ENCODE data around the gene PARD3. TPM values are rescaled to one million over a fixed set of nuclear protein-coding genes. Genes with fewer than 3 reads are reported as not detected.
"Not testable (repeated sequence)": the region's sequence is repeated elsewhere in the genome, so short reads cannot be mapped to it uniquely, and the experiment has no call there.

PARD3 gene
- total and polyA plus RNA-seq, 3 donors from 2014 or later, result 31.8 to 59.5 (median 49.5) TPM

GRCh38 chr10:34745244-34745643, 69.9 kb downstream of the PARD3 start:
- intact Hi-C loops (cut with DNase I; ENCODE audit: low total_unique reads), result no loop called here
- peaks cover 10% of the 10 kb centered on the region for H3K4me1 ChIP-seq
- no peak overlapping the region for H3K4me3 ChIP-seq

GRCh38 chr10:34744590-34744989, 70.5 kb downstream of the PARD3 start:
- no peak for TF ChIP-seq CTCF (IDR thresholded peaks at IDR 0.05)
- no peak for TF ChIP-seq POLR2A (IDR thresholded peaks at IDR 0.05)
- no peak for DNase-seq
- H3K27me3 ChIP-seq, result no peaks in the 10 kb centered on the region
- intact Hi-C loops (cut with DNase I; ENCODE audit: low total_unique reads), result no loop called here
- H3K4me3 ChIP-seq, result no peak overlapping the region
- H3K36me3 ChIP-seq (ENCODE audit: low read depth, missing control alignments), result no peaks in the 10 kb centered on the region
- H3K9me3 ChIP-seq, result no peaks in the 10 kb centered on the region
- peaks cover 14% of the 10 kb centered on the region for H3K4me1 ChIP-seq
- no peak overlapping the region for H3K27ac ChIP-seq
- 84 to 91% methylated on average over 3 of the region's 3 CpGs for WGBS, 2 donors

More at GRCh38 chr10:34745244-34745643, 69.9 kb downstream of the PARD3 start:
- TF ChIP-seq CTCF (IDR thresholded peaks at IDR 0.05) (no peak), POLR2A (IDR thresholded peaks at IDR 0.05) (no peak)
- no peak for DNase-seq
- Histone ChIP-seq H3K27ac (no peak overlapping the region), H3K9me3 (no peaks in the 10 kb centered on the region), H3K27me3 (no peaks in the 10 kb centered on the region), H3K36me3 (ENCODE audit: low read depth, missing control alignments) (no peaks in the 10 kb centered on the region)
- WGBS, 2 donors, result 93 to 97% methylated on average over 4 of the region's 4 CpGs

GRCh38 chr10:34743814-34744213, 71.3 kb downstream of the PARD3 start:
- intact Hi-C loops (cut with DNase I; ENCODE audit: low total_unique reads), result no loop called here
- Histone ChIP-seq H3K9me3 (no peaks in the 10 kb centered on the region), H3K36me3 (ENCODE audit: low read depth, missing control alignments) (no peaks in the 10 kb centered on the region), H3K27me3 (no peaks in the 10 kb centered on the region), H3K27ac (no peak overlapping the region), H3K4me1 (peaks cover 22% of the 10 kb centered on the region), H3K4me3 (no peak overlapping the region)
- TF ChIP-seq CTCF (IDR thresholded peaks at IDR 0.05) (no peak), POLR2A (IDR thresholded peaks at IDR 0.05) (no peak)
- DNase-seq, result no peak
- WGBS, 2 donors, result 47 to 58% methylated on average over 7 of the region's 7 CpGs

GRCh38 chr10:34742456-34742855, 72.6 kb downstream of the PARD3 start:
- Histone ChIP-seq H3K36me3 (ENCODE audit: low read depth, missing control alignments) (no peaks in the 10 kb centered on the region), H3K27me3 (no peaks in the 10 kb centered on the region), H3K9me3 (no peaks in the 10 kb centered on the region), H3K27ac (no peak overlapping the region), H3K4me1 (peaks cover 22% of the 10 kb centered on the region), H3K4me3 (no peak overlapping the region)
- WGBS, 2 donors, result 89 to 92% methylated on average over 6 of the region's 6 CpGs
- no peak for DNase-seq
- no peak for TF ChIP-seq POLR2A (IDR thresholded peaks at IDR 0.05)
- no peak for TF ChIP-seq CTCF (IDR thresholded peaks at IDR 0.05)
- intact Hi-C loops (cut with DNase I; ENCODE audit: low total_unique reads), result no loop called here

- peaks cover 22% of the 10 kb centered on the region for H3K4me1 ChIP-seq
- DNase-seq, result not testable (repeated sequence)
Observed at GRCh38 chr10:34741087-34741486, 74.0 kb downstream of the PARD3 start.

More at GRCh38 chr10:34741087-34741486, 74.0 kb downstream of the PARD3 start:
- WGBS, 2 donors, result 89 to 93% methylated on average over 4 of the region's 4 CpGs
- H3K27ac ChIP-seq; H3K36me3 ChIP-seq (ENCODE audit: low read depth, missing control alignments); H3K4me3 ChIP-seq; intact Hi-C loops (cut with DNase I; ENCODE audit: low total_unique reads); H3K9me3 ChIP-seq; H3K27me3 ChIP-seq: not testable (repeated sequence)
